Erythroblast (primary cell): ENCODE results near the gene REM2.

Experiments used
- GATA1 ChIP-seq: IDR thresholded peaks from 2 replicates; pipeline ENCODE4 v1.6.1; 2011; ENCODE audit warnings: low read depth, mild to moderate bottlenecking, control low read depth, low read length, moderate library complexity
- POLR2A ChIP-seq: IDR thresholded peaks from 2 replicates; pipeline ENCODE4 v1.6.1; 2011; ENCODE audit warnings: mild to moderate bottlenecking, low read length

DNA sequence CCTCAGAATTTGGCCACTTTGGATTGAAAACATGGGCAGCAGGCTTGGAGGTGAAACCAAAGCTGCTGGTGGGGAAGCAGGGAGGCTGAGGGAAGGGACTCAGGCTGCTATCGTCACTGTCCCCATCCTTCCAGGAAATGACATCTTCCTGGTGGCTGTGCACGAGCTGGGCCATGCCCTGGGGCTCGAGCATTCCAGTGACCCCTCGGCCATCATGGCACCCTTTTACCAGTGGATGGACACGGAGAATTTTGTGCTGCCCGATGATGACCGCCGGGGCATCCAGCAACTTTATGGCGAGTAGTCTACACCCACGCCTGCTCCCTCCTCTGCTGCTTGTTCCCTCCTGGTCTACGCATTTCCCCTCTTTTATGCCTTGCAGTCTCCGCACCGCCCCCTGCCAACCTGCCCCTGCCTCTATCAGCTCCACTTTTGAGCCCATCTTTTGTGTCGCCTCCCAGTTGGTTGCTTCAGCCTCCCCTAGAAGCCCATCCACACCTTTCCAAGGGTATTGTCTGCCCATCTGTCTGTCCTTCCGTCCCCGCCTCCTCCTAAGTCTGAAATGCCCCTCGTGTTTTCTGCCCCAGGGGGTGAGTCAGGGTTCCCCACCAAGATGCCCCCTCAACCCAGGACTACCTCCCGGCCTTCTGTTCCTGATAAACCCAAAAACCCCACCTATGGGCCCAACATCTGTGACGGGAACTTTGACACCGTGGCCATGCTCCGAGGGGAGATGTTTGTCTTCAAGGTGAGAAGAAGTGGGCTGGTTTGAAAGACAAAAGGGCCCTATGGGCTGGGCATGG, 39.7 kb upstream of the REM2 start:
- TF ChIP-seq POLR2A (no peak), GATA1 (no peak)
